Stromal cell of bone marrow (primary cell): Measurements from ENCODE around the gene CDCA3.

Experiments
- DNase-seq: peaks from one replicate; pipeline ENCODE4 v3.0.0-alpha.2; 2012; ENCODE audit warnings: low read depth

CDCA3 gene

DNA sequence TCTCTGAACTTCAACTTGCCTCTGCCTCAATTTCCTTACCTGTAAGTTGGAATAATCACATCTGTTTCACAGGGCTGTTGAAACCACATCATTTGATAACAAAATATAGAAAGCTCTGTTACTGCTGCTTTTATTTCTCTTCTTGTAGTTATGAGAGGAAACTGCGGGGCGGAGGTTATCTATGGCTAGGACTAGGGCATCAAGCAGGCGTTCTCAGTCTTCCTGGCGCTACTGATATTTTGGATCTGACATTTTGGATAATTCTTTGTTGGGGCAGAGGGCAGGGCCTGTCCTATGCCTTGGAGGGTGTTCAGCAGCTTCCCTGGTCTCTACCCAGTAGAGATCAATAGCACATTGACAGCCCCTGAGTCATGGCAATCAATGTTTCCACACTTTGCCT lies 19.0 kb downstream of the CDCA3 start:
- no peak for DNase-seq

DNA sequence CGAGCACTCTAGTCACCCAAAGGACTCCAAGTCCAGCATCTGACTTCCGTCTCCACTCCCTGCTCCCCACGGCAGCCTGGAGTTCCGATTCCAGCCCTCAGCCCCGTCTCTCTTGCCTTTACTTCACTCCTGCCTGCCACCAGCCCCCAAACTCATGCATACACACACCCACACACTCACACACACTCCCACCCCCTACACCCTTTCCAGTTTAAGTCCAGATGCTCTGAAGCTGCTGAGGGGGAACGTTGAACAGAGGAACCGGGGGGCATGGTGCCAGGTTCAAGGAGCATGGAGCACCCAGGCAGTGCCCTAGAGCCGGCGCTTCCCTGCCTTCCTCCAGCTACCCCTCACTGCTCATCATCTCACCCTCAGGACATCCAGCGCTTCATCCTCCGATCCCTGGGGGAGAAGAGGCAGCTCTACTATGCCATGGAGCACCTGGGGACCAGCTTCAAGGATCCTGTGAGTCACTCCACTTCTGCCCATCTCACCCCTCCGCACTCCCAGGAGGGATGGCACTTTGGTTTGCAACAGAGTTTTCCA lies 19.6 kb downstream of the CDCA3 start:
- no peak for DNase-seq

DNA sequence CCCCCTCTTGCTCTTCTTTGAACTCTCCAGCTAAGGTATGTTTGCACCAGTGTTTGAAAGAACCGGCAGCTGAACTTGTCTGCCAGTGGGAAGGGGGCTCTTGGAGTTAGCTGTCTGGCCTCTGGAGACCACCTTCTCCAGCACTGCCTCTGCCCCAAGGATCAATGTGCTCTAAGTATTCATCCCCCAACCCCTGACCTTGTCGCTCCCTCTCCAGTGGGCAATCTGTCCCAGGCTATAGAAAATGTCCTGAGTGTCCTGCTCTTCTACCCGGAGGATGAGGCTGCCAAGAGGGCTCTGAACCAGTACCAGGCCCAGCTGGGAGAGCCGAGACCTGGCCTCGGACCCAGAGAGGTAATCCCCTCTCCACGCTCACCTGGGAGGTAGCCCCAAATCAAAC lies 20.1 kb downstream of the CDCA3 start:
- DNase-seq, result no peak

DNA sequence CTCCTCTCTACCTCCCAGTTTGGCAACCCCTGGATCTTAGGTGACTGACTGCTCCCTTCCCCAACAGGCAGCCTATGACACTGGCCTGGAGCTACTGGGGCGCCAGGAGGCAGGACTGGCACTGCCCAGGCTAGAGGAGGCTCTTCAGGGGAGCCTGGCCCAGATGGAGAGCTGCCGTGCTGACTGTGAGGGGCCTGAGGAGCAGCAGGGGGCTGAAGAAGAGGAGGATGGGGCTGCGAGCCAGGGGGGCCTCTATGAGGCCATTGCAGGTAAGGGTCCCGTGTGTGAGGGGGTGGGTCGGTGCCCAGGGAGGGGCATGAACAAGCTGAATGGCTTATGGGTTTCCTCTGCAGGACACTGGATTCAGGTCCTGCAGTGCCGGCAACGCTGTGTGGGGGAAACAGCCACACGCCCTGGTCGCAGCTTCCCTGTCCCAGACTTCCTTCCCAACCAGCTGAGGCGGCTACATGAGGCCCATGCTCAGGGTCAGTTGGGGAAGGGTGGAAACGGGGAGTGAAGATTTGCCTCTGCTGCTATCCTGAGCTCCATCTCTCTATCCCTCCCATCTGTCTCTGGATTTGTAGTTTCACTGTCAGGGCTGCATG lies 20.7 kb downstream of the CDCA3 start:
- no peak for DNase-seq

DNA sequence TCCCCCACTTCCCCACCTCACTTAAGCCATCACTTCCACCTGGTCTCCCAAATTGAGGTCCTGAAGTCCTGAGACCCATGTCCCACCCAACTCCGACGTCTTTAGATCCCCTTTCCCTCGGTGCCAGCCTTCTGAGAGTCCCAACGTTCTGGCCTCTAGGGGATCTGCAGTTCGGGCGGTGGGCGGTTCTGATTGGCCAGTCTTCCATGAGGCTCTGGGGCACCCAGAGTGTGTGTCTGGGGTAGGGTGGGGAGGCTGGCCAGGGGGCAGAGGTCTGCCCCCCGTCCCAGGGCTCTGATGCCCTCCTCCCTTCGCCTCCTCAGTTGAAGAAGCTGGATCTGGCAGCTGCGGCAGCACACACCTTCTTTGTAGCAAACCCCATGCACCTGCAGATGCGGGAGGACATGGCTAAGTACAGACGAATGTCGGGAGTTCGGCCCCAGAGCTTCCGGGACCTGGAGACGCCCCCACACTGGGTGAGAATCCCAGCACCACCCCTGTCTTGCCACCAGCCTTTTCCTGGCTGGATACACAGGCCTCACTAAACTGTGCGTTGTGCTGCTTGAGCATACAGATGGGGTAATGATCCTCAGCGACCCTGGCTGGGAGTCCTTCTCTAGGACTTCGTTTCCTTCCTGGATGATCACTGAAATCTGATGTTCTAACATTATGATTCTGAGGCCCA lies 21.4 kb downstream of the CDCA3 start:
- no peak for DNase-seq

DNA sequence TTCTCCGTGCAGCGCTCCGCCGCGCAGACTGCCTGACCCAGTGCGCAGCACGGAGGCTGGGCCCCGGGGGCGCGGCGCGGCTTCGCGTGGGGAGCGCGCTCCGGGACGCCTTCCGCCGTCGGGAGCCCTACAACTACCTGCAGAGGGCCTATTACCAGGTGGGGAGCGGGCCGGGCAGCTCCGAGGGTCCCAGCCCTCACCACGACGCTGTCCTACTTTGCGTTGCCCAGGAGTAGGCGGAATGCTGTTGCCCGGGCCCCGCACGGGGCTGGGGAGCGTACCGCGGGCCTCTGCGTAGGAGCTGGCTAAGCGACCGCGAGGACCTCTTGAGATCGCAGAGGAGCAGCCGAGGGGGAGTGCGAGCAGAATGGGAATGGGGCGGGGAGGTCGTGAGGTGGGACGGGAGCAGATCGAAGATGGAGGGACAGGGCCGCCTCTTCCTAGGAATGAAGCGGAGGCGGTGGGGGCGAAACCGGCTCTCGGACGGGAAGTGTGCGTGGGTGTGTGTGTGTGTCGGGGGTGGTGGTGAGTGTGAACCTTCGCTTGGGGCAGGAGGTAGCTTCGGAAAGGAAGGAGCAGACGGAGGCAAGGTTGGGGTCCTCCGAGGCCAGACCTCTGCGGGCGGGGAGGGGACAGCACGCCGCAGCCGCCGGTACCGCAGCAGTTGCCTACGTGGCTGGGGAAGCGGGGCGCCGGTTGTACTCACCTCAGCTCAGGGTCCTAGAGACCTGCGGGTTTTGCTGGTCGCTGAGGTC lies 22.1 kb downstream of the CDCA3 start:
- peak; percentile 34 for DNase-seq

DNA sequence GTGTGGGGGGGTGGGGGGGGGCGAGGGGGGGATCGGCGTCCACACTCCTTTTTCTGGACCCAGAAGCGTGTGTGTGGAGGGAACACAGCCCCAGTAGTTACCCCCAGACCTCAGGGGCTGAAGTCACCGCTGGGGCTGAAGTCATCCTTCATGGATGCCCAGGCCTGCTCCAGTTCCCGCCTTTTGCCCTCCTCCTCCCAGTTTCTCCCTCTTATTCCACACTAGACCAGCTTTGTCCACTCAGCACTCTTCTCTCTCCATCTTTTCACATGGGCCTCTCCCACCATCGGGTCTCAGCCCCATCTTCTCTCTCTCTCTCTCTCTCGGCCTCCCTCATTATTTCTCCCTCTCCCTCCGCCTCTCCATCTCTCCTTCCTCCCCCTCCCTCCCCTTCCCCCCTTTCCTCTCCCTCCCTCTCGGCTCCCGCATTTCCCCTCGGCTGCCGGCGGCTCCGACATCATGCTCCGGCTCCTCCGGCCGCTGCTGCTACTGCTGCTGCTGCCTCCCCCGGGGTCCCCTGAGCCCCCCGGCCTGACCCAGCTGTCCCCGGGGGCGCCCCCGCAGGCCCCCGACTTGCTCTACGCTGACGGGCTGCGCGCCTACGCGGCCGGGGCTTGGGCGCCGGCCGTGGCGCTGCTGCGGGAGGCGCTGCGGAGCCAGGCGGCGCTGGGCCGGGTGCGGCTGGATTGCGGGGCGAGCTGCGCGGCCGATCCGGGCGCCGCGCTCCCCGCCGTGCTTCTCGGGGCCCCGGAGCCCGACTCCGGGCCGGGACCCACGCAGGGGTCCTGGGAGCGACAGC lies 22.9 kb downstream of the CDCA3 start, which contains the start of gene P3H3:
TSS of gene P3H3 (plus strand) at position 426 of the 799 bp plus-strand sequence. CDS start at position 460, 34 bp downstream.
- peak; percentile 24 for DNase-seq

DNA sequence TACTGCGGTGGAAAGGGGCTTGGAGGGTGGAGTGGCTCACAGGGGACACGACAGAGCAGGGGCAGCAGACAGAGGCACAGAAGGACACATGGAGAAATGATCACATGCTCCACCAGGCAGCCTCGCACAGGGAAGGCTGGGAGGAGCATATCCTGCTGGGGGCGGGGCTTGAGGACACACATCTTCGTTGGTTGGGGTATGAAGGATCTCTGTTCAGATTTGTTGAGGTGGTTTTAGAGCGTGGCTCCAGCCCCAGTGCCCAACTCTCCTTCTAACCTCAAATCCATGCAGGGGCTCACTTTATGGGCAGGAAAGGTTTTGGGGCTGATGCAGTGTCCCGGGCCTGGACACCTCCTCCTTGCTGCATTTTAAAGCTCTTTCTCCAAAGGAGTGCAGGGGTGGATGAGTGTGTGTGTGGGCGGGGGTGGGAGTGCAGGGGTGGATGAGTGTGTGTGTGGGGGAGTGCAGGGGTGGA lies 23.6 kb downstream of the CDCA3 start:
- DNase-seq, result peak; percentile 71

DNA sequence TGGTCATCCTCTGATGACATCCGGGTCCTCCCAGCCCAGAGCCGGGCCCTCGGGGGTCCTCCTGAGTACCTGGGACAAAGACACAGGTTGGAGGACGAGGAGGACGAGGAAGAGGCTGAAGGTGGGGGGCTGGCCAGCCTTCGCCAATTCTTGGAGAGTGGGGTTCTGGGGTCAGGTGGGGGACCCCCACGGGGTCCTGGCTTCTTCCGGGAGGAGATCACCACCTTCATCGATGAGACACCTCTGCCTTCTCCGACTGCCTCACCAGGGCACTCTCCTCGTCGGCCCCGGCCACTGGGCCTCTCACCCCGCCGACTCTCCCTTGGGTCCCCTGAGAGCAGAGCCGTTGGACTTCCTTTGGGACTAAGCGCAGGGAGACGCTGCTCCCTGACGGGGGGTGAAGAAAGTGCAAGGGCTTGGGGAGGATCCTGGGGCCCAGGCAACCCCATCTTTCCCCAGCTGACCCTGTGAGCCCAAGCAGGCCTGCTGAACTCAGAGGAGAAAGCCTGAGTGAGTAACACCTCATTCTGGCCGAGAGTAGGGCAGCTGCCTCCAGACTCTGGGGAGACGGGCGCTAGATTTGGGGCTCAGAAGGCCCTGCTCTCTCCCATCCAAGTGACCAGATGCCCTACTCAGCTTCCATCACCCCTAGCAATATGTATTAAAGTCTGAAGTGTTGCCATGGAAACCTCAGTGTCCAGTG lies 24.2 kb downstream of the CDCA3 start:
- no peak for DNase-seq

DNA sequence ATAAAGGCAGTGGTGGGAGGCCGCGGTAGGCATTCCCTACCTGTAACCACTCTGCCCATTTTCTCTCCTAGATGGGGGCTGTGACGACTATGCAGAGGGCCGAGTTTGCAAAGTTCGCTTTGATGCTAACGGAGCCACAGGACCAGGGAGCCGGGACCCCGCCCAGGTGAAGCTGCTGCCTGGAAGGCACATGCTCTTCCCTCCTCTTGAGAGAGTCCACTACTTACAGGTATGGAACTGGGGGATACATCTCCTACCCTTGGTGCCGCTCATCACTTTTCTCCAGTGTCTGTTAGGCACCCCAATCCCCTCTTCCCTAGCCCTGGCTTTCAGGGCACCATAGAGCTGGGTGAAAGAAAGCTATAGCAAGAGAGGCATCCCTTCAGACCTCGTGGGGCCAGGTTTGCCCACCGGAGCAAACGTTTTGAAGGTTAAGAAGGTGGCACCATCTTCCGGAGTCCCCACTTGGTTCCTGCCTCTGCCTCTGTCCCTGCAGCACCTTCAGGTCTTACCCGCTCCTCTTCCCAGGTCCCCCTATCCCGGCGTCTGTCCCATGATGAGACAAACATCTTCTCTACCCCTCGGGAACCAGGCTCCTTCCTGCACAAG lies 24.9 kb downstream of the CDCA3 start:
- no peak for DNase-seq

DNA sequence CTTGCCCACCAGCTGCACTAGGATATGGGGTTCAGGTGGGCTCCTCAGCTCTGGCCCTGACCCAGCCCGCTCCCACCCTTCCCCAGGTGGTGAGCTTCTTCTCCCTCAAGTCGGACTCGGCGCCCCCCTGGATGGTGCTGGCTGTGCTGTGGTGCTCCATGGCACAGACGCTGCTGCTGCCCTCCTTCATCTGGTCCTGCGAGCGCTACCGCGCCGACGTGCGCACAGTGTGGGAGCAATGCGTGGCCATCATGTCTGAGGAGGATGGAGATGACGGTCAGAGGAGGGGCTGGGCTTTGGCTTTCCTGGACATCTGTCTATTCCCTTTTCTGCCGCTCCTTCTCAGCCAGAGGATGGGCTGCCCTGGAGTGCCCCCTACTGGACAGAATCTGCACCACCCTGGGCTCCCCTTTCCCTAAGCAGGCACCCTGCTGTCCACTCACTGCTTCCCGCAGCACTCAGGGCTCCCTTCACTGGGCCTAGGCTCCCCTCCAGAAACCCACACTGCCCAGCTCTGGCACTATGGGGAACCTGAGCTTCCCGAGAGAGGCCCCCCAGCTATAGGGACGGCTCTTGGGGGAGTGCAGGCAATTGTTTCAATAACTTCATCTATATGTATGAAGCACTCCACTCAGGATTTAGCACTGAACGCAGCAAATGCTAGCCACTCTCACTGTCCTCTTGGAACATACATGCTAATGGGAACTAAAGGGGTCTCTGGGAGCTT lies 25.5 kb downstream of the CDCA3 start:
- DNase-seq, result peak; percentile 71

DNA sequence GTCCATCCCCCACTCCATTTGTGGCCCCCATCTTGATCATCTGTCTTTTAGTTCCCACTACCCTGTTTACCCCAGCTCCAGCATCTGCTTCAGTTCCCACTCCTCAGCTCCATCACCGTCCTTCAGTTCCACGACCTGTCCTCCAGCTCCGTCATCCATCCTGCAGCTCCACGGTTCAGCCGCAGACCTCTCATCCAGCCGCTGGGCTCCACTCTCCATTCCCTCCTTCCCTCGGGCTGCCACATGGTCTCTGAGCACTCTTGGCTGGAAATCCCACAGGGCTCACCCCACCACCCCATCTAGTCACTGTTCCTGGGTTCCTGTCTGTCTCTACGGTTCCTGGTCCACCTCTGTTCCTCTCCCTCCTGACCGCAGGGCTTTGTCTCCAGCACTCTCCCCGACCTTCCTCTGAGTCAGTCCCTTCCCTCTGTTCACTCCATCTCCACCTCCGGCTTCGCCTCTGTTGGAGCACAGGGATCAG lies 26.1 kb downstream of the CDCA3 start:
- no peak for DNase-seq

DNA sequence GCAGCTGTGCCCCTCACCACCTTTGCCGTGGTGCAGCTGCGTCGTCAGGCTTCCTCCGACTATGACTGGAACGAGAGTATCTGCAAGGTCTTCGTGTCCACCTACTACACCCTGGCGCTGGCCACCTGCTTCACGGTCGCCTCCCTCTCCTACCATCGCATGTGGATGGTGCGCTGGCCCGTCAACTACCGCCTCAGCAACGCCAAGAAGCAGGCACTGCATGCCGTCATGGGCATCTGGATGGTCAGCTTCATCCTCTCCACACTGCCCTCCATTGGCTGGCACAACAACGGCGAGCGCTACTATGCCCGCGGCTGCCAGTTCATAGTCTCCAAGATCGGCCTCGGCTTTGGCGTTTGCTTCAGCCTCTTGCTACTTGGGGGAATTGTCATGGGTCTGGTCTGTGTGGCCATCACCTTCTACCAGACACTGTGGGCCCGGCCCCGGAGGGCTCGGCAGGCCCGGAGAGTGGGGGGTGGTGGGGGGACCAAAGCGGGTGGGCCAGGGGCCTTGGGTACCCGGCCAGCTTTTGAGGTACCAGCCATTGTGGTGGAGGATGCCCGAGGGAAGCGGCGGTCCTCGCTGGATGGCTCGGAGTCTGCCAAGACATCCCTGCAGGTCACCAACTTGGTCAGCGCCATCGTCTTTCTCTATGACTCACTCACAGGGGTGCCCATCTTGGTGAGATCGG lies 26.9 kb downstream of the CDCA3 start:
- DNase-seq, result no peak

DNA sequence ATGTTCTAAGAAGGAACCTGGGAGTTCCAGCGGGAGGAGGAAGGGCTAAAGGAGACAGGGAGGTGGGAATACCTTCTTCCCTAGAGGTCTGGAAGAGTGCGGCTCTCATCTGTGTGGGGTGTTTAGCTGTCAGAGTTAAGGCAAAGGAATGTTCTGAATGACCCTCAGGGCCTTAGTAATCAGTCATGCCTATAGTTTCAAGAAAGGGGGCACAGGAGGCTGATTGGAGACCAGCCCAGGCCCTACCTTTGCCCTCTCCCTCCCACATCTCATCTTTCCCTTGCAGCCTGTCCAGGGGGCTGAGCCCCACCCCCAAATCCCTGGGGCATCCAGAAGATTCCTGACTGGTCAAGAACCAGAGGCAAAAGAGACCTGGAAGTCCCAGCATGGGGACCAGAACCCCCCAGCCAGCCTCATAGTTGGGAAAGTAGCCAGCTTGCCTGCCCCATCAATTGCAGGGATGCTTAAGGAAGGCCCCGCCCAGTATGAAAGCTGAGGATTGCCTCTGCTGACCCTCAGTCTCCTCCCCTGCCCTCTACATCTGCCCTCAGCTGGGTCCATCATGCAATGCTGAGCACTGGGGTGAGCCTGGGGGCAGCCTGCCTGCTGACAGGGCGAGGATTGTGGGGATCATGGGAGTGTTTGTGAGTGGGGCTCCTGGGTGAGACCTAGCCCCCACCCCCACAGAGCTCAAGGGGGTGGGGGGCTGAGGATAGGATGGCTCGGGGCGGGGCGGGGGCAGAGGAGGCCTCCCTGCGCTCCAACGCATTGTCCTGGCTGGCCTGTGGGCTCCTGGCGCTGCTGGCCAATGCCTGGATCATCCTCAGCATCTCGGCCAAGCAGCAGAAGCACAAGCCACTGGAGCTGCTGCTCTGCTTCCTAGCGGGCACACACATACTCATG lies 27.7 kb downstream of the CDCA3 start:
- no peak for DNase-seq

DNA sequence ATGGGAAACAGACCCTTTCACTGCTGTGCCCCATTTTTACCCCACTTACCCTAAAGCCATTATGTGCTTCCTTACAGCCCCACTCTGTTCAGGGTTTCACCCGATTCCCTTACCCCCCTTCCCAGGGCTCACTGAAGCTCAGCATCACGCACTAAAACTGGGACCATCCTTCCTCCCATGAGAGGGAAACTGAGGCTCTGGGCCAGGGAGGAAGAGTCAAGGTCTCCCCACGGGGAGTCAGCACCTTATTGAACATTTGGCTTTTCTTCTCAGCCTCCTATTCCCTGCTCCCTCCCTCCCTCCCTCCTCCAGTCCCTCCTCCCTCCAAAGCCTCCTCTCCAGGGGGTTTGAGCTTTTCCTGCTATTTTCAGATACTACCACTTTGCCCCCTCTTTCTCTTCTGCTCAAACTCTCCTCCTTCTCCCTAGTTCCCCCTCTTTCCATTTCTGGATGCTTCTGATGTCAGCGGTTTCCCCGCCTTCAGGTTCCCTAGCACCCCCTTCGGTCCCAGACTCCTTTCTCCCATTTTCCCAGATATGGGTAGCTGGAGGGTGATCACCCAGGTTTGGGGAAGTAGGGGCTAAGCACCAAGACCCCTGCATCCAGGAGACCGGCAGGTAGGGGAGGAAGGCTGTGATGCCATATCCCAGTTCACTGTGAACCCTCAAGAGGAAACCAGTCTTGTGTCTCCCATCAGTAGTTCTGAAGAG lies 28.5 kb downstream of the CDCA3 start:
- no peak for DNase-seq

DNA sequence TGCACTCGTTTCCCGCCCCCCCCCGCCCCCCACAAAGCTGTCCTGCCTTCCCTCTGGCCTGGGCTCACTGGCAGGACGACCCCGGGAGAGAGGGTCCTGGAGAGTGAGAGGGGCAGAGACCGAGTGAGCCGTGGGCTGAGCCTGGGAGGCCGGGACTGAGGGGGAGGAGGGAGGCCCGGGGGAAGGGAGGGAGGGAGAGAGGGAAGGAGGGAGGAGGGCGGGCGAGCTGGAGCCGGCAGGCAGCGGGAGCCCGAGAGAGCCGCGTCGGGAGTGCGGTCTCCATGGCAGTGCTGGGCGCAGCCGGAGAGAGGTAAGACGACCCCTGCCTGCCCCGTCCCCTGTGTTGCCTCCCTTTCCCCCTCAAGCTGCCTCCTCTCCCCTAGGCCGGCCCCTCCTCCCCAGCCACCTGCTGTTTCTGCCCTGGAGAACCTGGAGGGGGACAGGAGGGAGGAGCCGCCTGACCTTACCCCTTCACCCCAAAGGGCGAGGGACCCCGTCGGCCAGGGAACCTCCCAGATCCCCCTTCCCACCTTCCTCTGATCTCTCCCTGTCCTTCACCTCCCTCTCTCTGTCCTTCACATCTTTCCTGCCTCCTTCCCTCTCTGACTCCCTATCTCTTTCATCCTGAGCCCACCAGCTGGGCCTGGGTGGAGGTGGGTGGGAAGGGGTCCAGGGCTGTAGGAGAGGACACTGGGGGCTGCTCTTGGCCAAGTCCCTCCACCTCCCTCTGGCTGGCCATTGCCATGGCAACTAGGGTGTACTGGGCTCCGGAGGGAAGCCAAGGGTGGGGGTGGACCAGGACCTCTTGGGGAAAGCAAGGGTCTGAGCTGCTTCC lies 29.3 kb downstream of the CDCA3 start, which contains the start of gene GPR162:
TSS of gene GPR162 (plus strand) at position 231 of the 835 bp plus-strand sequence. CDS start 2,078 bp downstream, outside the sequence.
- peak; percentile 22 for DNase-seq

DNA sequence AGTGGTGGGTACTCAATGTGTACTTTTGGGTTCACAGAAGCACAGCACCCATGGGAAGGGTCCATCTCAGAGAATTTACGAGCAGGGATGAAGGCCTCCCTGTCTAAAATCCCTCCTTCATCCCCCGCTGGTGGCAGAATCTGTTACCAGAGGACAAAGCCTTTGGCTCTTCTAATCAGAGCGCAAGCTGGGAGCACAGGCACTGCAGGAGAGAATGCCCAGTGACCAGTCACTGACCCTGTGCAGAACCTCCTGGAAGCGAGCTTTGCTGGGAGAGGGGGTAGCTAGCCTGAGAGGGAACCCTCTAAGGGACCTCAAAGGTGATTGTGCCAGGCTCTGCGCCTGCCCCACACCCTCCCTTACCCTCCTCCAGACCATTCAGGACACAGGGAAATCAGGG lies 30.9 kb downstream of the CDCA3 start:
- DNase-seq, result no peak
